SK-N-MC (cell line): ENCODE data around the gene CLDN6.

Experiments
- DNase-seq: peaks from one replicate; pipeline ENCODE4 v3.0.0-alpha.2; 2011; ENCODE audit warnings: low read depth, low spot score
- H3K27ac ChIP-seq: fragments of 200-600 bp; sonication (generic); 2 replicates; pipeline ENCODE4 v1.5.1; 2016; ENCODE audit warnings: mixed run types
- H3K36me3 ChIP-seq: fragments of 200-600 bp; sonication (generic); 2 replicates; pipeline ENCODE4 v1.6.1; 2017; ENCODE audit warnings: antibody characterized with exemption, low read length, mixed read lengths; ENCODE audit not compliant: insufficient read depth
- H3K4me3 ChIP-seq: fragments of 200-600 bp; sonication (generic); 2 replicates; pipeline ENCODE4 v1.5.1; 2016
- H3K9ac ChIP-seq: fragments of 200-600 bp; sonication (generic); 2 replicates; pipeline ENCODE4 v1.8.0; 2017; ENCODE audit warnings: mixed run types, mixed read lengths; ENCODE audit not compliant: insufficient read length
- H3K9me3 ChIP-seq: fragments of 200-600 bp; sonication (generic); 2 replicates; pipeline ENCODE4 v1.6.1; 2017; ENCODE audit warnings: low read depth, mild to moderate bottlenecking, antibody characterized with exemption, low read length, moderate library complexity, mixed read lengths
- EZH2 ChIP-seq: fragments of 200-600 bp; sonication (generic); IDR thresholded peaks from one replicate; pipeline ENCODE4 v1.6.1; 2017; ENCODE audit warnings: antibody characterized with exemption
- FOXP2 ChIP-seq: optimal IDR thresholded peaks from 2 replicates; pipeline ENCODE3; 2011; ENCODE audit warnings: mild to moderate bottlenecking, moderate library complexity; ENCODE audit not compliant: insufficient read depth; ENCODE audit errors: extremely low read length, control extremely low read depth
- POLR2AphosphoS5 ChIP-seq: IDR thresholded peaks from 2 replicates; pipeline ENCODE4 v1.6.1; 2012; ENCODE audit warnings: mild to moderate bottlenecking, low read depth, low read length, borderline replicate concordance

The CLDN6 gene

GRCh38 chr16:3051494-3051893, 33.5 kb upstream of the CLDN6 start:
- Histone ChIP-seq H3K9me3 (no peaks in the 10 kb centered on the region), H3K9ac (no peak overlapping the region), H3K27ac (no peak overlapping the region), H3K4me3 (no peak overlapping the region), H3K36me3 (no peaks in the 10 kb centered on the region)
- DNase-seq = no peak
- TF ChIP-seq EZH2 (no peak), POLR2AphosphoS5 (no peak), FOXP2 (no peak)

DNA sequence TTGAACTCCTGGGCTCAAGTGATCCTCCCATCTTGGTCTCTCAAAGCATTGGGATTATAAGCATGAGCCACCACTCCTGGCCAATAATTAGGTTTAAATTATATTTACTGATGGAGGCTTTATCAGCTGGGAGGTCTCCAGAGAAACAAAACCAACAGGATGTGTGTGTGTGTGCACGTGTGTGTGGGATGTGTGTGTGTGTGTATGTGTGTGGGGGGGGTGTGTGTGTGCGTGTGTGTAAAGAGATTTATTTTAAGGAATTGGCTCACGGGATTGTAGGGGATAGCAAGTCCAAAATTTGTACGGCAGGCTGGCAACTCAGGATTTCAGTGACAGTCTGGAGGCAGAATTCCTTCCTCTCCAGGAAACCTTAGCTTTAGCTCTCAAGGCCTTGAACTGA, 33.0 kb upstream of the CLDN6 start:
- TF ChIP-seq POLR2AphosphoS5 (no peak), EZH2 (no peak), FOXP2 (no peak)

DNA sequence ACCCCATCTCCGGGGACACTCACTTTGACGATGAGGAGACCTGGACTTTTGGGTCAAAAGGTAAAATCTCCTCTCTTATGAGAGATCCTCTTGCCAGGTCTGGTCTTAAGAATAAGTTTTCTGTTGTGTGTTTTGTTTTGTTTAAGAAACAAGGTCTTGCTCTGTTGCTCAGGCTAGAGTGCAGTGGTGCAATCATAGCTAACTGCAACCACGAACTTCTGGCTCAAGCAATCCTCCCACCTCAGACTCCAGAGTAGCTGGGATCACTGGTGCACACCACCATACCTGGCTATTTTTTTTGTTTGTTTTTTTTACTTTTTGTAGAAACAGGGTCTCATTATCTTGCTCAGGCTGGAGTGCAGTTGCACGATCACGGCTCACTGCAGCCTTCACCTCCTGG, 32.5 kb upstream of the CLDN6 start:
- Histone ChIP-seq H3K27ac (no peak overlapping the region), H3K36me3 (no peaks in the 10 kb centered on the region), H3K9me3 (no peaks in the 10 kb centered on the region), H3K4me3 (no peak overlapping the region), H3K9ac (no peak overlapping the region)
- TF ChIP-seq POLR2AphosphoS5 (no peak), FOXP2 (no peak), EZH2 (no peak)
- DNase-seq = no peak

More for the DNA sequence above, 33.0 kb upstream of the CLDN6 start:
- H3K9ac ChIP-seq = no peak overlapping the region
- no peaks in the 10 kb centered on the region for H3K36me3 ChIP-seq
- H3K4me3 ChIP-seq = no peak overlapping the region
- H3K27ac ChIP-seq = no peak overlapping the region
- H3K9me3 ChIP-seq = no peaks in the 10 kb centered on the region
- DNase-seq = no peak

DNA sequence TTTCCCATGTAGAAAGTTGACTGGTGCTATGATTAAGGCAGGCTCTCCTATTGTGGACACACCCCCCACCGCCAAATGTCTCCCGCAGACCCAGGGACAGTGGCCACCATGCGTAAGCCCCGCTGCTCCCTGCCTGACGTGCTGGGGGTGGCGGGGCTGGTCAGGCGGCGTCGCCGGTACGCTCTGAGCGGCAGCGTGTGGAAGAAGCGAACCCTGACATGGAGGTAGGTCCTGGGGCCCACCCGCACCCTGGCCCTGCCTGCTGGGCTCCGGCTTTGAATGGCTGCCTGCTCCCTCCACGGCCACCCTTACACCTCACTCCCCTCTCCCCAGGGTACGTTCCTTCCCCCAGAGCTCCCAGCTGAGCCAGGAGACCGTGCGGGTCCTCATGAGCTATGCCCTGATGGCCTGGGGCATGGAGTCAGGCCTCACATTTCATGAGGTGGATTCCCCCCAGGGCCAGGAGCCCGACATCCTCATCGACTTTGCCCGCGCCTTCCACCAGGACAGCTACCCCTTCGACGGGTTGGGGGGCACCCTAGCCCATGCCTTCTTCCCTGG, 32.0 kb upstream of the CLDN6 start:
- H3K9ac ChIP-seq = no peak overlapping the region
- no peaks in the 10 kb centered on the region for H3K36me3 ChIP-seq
- no peak overlapping the region for H3K27ac ChIP-seq
- H3K4me3 ChIP-seq = no peak overlapping the region
- TF ChIP-seq EZH2 = no peak
- TF ChIP-seq POLR2AphosphoS5 = no peak
- no peak for TF ChIP-seq FOXP2
- no peaks in the 10 kb centered on the region for H3K9me3 ChIP-seq
- DNase-seq = no peak

GRCh38 chr16:3047387-3047720, 29.4 kb upstream of the CLDN6 start:
- H3K27ac ChIP-seq = no peak overlapping the region
- H3K4me3 ChIP-seq = no peak overlapping the region
- H3K36me3 ChIP-seq = no peaks in the 10 kb centered on the region
- no peaks in the 10 kb centered on the region for H3K9me3 ChIP-seq
- DNase-seq = no peak
- TF ChIP-seq FOXP2 (no peak), POLR2AphosphoS5 (no peak), EZH2 (no peak)
- no peak overlapping the region for H3K9ac ChIP-seq

GRCh38 chr16:3046641-3047386, 28.8 kb upstream of the CLDN6 start:
- Histone ChIP-seq H3K36me3 (no peaks in the 10 kb centered on the region), H3K4me3 (peak overlapping the region; percentile 82), H3K9me3 (no peaks in the 10 kb centered on the region), H3K9ac (peak overlapping the region; percentile 70), H3K27ac (no peak overlapping the region)
- DNase-seq = no peak
- TF ChIP-seq FOXP2 (no peak), EZH2 (no peak), POLR2AphosphoS5 (no peak)

DNA sequence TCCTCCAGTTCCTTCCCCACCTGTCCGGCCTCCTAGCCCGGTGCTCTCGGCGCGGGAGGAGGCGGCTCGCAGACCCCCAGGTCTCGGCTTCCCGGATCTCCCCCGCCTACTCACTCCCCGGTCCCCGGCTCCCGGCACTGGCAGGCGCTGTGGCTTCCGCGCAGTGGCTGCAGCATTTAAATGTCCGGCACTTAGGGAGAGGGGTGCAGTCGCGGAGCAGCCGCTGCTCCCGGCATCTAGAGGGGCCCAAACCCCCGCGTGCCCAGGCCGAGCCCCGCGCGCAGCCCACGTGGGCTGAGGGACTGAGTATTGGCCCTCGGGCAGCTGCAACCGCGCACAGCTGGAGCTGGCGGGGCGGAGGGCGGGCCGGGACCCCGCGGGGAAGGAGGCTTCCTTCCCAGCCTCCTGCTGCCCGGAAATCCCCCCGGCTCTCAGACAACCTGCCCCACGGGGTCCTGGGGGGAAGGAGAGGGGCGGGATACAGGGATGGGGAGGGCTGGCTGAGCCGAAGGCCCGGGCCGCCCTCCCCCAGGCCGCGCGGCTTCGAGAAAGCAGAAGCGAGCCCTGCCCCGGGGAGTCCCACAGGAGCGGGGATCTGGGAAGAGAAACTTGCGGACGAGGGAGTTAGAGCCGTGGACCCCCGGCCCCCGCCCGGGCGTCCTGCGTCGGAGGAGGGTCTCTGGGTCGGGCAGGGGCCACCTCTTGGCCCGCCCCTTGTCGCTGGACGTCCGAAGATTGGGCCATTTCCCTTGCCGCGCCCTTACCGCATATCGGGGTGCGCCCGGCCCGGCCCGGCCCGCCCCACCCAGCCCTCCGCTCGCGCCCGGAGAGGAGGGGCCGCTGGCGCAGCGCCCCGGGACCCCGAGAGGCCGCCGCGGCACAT, 28.0 kb upstream of the CLDN6 start, which contains the start of gene MMP25:
MMP25 (plus strand) TSS at position 804 of the 883 bp plus-strand sequence. CDS start 357 bp downstream, outside the sequence.
- Histone ChIP-seq H3K4me3 (peak within 1 kb of the TSS; percentile 82), H3K27ac (no peak within 1 kb of the TSS), H3K36me3 (no peaks in the 10 kb centered on the region), H3K9me3 (no peaks in the 10 kb centered on the region), H3K9ac (peak within 1 kb of the TSS; percentile 70)
- DNase-seq = no peak
- TF ChIP-seq POLR2AphosphoS5 (no peak), FOXP2 (no peak), EZH2 (no peak)

- Histone ChIP-seq H3K36me3 (no peaks in the 10 kb centered on the region), H3K9me3 (no peaks in the 10 kb centered on the region), H3K4me3 (no peak overlapping the region), H3K27ac (no peak overlapping the region), H3K9ac (no peak overlapping the region)
- TF ChIP-seq FOXP2 (no peak), EZH2 (no peak), POLR2AphosphoS5 (no peak)
- no peak for DNase-seq
These were observed 26.7 kb upstream of the CLDN6 start for GRCh38 chr16:3044708-3045107.
